Suprapubic skin (tissue), 4 donors: ENCODE results near the gene FAP. TPM values are rescaled to one million over a fixed set of nuclear protein-coding genes. Genes with fewer than 3 reads are reported as not detected.

Experiments
- DNase-seq, 2 donors: peaks; one replicate each; pipeline ENCODE4 v3.0.0-alpha.2; 2019; ENCODE audit warnings: low spot score in 2 of 2
- H3K27ac ChIP-seq: fragments of 200-600 bp; sonication (generic); one replicate; pipeline ENCODE4 v1.5.1; 2019
- H3K27me3 ChIP-seq: fragments of 200-600 bp; sonication (generic); one replicate; pipeline ENCODE4 v1.5.1; 2019
- H3K36me3 ChIP-seq: fragments of 200-600 bp; sonication (generic); one replicate; pipeline ENCODE4 v1.5.1; 2019
- H3K4me1 ChIP-seq: fragments of 200-600 bp; sonication (generic); one replicate; pipeline ENCODE4 v1.5.1; 2019
- H3K4me3 ChIP-seq: fragments of 200-600 bp; sonication (generic); one replicate; pipeline ENCODE4 v1.5.1; 2019; ENCODE audit warnings: mild to moderate bottlenecking
- H3K9me3 ChIP-seq: fragments of 200-600 bp; sonication (generic); one replicate; pipeline ENCODE4 v1.5.1; 2019
- EP300 ChIP-seq: sonication (generic); formaldehyde crosslinking; IDR thresholded peaks from one replicate; pipeline ENCODE4 v1.6.1; 2017; ENCODE audit warnings: antibody characterized with exemption
- POLR2A ChIP-seq, 2 donors: fragments of 450-650 bp; IDR thresholded peaks; one replicate each; pipeline ENCODE4 v1.6.1; 2017; ENCODE audit warnings: antibody characterized with exemption in 2 of 2, mild to moderate bottlenecking in 2 of 2, moderate library complexity in 2 of 2
- POLR2AphosphoS5 ChIP-seq, 3 donors: sonication (generic); formaldehyde crosslinking; IDR thresholded peaks; one replicate each; pipeline ENCODE4 v1.6.1; 2017; ENCODE audit warnings: antibody characterized with exemption in 3 of 3
- WGBS: methylation state at CpG from one replicate; pipeline ENCODE4 v1.1.5; 2018; 5-methylcytosine and 5-hydroxymethylcytosine counted together
- total RNA-seq, 4 donors: library from RNA; depleted of rRNA; stranded (reverse); fragments of >200 nt; gene quantifications; one replicate each; pipeline ENCODE4 v1.1.0, GENCODE V29; 2016
- TF ChIP-seq, protein P1 (sequence below), 2 donors: fragments of 200-600 bp in 1 of 2; fragments of 450-650 bp in 1 of 2; sonication (generic) in 1 of 2; IDR thresholded peaks; one replicate each; pipeline ENCODE4 v1.5.1; 2016 to 2019; ENCODE audit warnings: antibody characterized with exemption in 2 of 2, mild to moderate bottlenecking in 1 of 2, moderate library complexity in 1 of 2

Gene FAP
- total RNA-seq, 4 donors from 2014 or later: 1.8 to 4.5 (median 2.8) TPM

DNA sequence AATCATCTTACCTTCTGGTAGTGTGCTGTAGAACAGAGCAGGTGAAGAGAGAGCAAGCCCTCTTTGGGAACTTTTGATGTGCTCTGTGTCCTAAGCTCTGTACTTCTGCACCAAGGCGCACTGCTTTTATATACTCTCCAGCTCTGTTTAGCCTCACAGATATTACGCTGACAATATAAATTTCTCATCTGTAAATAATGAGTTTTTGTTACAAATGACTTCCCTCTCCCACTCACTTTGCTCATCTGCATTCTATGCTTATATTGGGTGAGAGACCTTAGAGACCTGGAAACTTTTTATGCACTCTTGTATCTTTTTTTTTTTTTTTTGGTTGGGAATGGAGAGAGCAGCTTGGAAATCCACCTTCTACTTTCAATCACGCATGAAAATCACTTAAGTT is 91.1 kb downstream of the FAP start, which contains the start of gene GCG:
GCG (minus strand) TSS at position 101 of the 400 bp plus-strand sequence. CDS start 3,069 bp downstream, outside the sequence.
- Histone ChIP-seq H3K4me1 (no peaks in the 10 kb centered on the region), H3K9me3 (no peaks in the 10 kb centered on the region), H3K4me3 (no peak within 1 kb of the TSS), H3K36me3 (no peaks in the 10 kb centered on the region), H3K27ac (no peak within 1 kb of the TSS), H3K27me3 (no peaks in the 10 kb centered on the region)
- no peak for DNase-seq
- no peak for TF ChIP-seq POLR2AphosphoS5 (IDR thresholded peaks at IDR 0.05)
- TF ChIP-seq, protein P1, sequence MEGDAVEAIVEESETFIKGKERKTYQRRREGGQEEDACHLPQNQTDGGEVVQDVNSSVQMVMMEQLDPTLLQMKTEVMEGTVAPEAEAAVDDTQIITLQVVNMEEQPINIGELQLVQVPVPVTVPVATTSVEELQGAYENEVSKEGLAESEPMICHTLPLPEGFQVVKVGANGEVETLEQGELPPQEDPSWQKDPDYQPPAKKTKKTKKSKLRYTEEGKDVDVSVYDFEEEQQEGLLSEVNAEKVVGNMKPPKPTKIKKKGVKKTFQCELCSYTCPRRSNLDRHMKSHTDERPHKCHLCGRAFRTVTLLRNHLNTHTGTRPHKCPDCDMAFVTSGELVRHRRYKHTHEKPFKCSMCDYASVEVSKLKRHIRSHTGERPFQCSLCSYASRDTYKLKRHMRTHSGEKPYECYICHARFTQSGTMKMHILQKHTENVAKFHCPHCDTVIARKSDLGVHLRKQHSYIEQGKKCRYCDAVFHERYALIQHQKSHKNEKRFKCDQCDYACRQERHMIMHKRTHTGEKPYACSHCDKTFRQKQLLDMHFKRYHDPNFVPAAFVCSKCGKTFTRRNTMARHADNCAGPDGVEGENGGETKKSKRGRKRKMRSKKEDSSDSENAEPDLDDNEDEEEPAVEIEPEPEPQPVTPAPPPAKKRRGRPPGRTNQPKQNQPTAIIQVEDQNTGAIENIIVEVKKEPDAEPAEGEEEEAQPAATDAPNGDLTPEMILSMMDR (IDR thresholded peaks at IDR 0.05): no peak
- no peak for TF ChIP-seq POLR2A (IDR thresholded peaks at IDR 0.05)
- no peak for TF ChIP-seq EP300
- WGBS: 89% methylated on average over 3 of the region's 3 CpGs

- H3K4me3 ChIP-seq: no peak overlapping the region
- WGBS: 89% methylated on average over 8 of the region's 8 CpGs
- no peaks in the 10 kb centered on the region for H3K27me3 ChIP-seq
- no peaks in the 10 kb centered on the region for H3K36me3 ChIP-seq
- H3K27ac ChIP-seq: no peak overlapping the region
- H3K9me3 ChIP-seq: no peaks in the 10 kb centered on the region
- H3K4me1 ChIP-seq: no peaks in the 10 kb centered on the region
- TF ChIP-seq, protein P1 (IDR thresholded peaks at IDR 0.05): no peak
- no peak for DNase-seq
Measured at GRCh38 chr2:162149940-162150339, 93.3 kb downstream of the FAP start.

DNA sequence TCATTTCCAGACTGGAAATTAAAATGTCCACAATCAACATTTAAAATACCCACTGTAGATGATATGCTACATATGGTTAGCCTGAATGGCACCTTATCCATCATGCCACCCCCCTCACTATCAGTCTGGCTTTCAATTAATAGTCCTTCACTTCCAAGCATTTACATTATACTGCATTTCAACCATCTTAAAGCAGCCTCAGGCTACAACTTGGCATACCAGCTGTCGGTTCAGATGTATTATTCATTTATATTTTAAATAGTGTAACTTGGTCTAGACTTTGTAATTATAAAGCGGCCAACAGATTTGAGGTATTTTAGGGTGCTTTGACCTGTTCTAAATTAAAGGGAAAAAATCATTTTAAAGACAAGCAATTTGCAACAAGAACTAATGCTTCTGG is 93.8 kb downstream of the FAP start:
- Histone ChIP-seq H3K4me1 (no peaks in the 10 kb centered on the region), H3K4me3 (no peak overlapping the region), H3K27ac (no peak overlapping the region), H3K27me3 (no peaks in the 10 kb centered on the region), H3K9me3 (no peaks in the 10 kb centered on the region), H3K36me3 (no peaks in the 10 kb centered on the region)
- WGBS: 67% methylated on average over 2 of the region's 2 CpGs
- TF ChIP-seq, protein P1 (IDR thresholded peaks at IDR 0.05): no peak
- TF ChIP-seq EP300: no peak
- TF ChIP-seq POLR2AphosphoS5 (IDR thresholded peaks at IDR 0.05): no peak
- TF ChIP-seq POLR2A (IDR thresholded peaks at IDR 0.05): no peak
- DNase-seq: no peak

- 38% methylated on average over 3 of the region's 3 CpGs for WGBS
Measured at GRCh38 chr2:162148956-162149355, 94.3 kb downstream of the FAP start.

DNA sequence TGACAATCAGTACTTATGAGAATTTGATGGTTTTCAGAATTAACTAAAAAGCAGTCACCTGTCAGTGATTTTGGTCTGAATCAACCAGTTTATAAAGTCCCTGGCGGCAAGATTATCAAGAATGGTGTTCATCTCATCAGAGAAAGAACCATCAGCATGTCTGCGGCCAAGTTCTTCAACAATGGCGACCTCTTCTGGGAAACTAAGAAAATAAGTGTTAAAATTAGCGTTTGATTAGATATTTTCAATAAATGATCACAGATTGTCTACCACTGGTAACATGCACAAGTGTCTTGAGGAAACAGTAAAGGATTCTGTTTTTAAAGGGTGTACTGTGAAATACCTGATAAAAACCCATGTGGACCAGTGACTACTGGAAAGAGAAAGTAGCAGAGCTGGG is 99.3 kb downstream of the FAP start:
- no peaks in the 10 kb centered on the region for H3K9me3 ChIP-seq

More at GRCh38 chr2:162148956-162149355, 94.3 kb downstream of the FAP start:
- no peak for TF ChIP-seq POLR2AphosphoS5 (IDR thresholded peaks at IDR 0.05)
- TF ChIP-seq, protein P1 (IDR thresholded peaks at IDR 0.05): no peak
- TF ChIP-seq EP300: no peak
- TF ChIP-seq POLR2A (IDR thresholded peaks at IDR 0.05): no peak
- H3K27me3 ChIP-seq: no peaks in the 10 kb centered on the region
- H3K36me3 ChIP-seq: no peaks in the 10 kb centered on the region
- H3K27ac ChIP-seq: no peak overlapping the region
- H3K4me1 ChIP-seq: no peaks in the 10 kb centered on the region
- no peak for DNase-seq
- H3K4me3 ChIP-seq: no peak overlapping the region
- no peaks in the 10 kb centered on the region for H3K9me3 ChIP-seq

More for the DNA sequence above, 99.3 kb downstream of the FAP start:
- no peak overlapping the region for H3K4me3 ChIP-seq
- TF ChIP-seq, protein P1 (IDR thresholded peaks at IDR 0.05): no peak
- no peak for TF ChIP-seq POLR2A (IDR thresholded peaks at IDR 0.05)
- no peak for TF ChIP-seq EP300
- TF ChIP-seq POLR2AphosphoS5 (IDR thresholded peaks at IDR 0.05): no peak
- H3K36me3 ChIP-seq: no peaks in the 10 kb centered on the region
- DNase-seq: no peak
- peaks cover 4% of the 10 kb centered on the region for H3K27me3 ChIP-seq
- H3K4me1 ChIP-seq: no peaks in the 10 kb centered on the region
- no peak overlapping the region for H3K27ac ChIP-seq
- WGBS: 84% methylated on average over 4 of the region's 4 CpGs
